SH-SY5Y (cell line): Measurements from ENCODE around the gene PRKRIP1.

Experiments used
- GATA2 ChIP-seq: IDR thresholded peaks from 2 replicates; pipeline ENCODE4 v1.6.1; 2011; ENCODE audit warnings: mild to moderate bottlenecking, low read depth, low read length
- GATA3 ChIP-seq: IDR thresholded peaks from 2 replicates; pipeline ENCODE4 v1.6.1; 2011; ENCODE audit warnings: low read depth, mild to moderate bottlenecking, low read length, moderate library complexity

Gene PRKRIP1

DNA sequence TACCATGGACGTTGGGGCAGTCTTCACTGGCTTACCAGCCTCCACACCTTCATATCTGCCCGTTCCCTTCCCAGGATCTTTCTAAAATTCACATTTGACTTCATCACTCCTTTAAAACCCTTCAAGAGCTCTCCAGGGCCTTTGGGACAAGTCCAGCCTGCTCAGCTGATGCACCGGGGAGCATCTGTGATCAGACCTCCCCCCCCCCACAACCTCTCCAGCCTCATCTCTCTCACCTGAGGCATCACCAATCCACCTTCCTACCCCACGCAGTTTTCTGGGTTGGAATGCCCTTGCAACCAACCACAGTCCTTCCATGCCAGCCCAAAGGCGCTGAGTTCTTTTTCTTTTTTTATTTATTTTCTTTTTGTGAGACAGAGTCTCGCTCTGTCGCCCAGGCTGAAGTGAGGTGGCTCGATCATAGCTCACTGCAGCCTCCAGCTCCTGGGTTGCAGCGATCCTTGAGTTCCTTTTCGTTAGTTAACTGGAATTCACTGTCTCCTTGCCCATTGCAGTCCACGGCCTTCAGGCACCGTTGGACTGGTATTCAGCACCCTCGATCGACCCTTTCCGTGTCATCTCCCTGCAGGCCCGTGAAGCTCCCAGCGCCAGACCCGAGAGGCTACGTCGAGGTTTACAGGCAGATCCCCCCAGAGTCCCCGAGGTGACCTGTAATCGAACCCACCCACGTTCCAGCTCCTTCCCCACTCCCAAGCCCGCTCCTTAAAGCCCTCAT is 67.8 kb downstream of the PRKRIP1 start:
- TF ChIP-seq GATA3 (no peak), GATA2 (no peak)

- TF ChIP-seq GATA3 (no peak), GATA2 (0 out of 2 replicates have a peak, but pooled peaks have one; percentile 19)
Measured at GRCh38 chr7:102464577-102465280, 68.6 kb downstream of the PRKRIP1 start, which contains the start of the genes ALKBH4 and LRWD1. Gene ALKBH4, minus strand, starts transcription at chr7:102464863. Its CDS starts 27 bp downstream, at chr7:102464836. Gene LRWD1, plus strand, starts transcription at chr7:102464984. Its CDS starts 97 bp downstream, at chr7:102465081.

GRCh38 chr7:102466097-102466496 is 69.9 kb downstream of the PRKRIP1 start:
- TF ChIP-seq GATA2 = no peak
- TF ChIP-seq GATA3 = no peak

GRCh38 chr7:102467581-102468477 is 71.7 kb downstream of the PRKRIP1 start:
- TF ChIP-seq GATA3 = no peak
- no peak for TF ChIP-seq GATA2

DNA sequence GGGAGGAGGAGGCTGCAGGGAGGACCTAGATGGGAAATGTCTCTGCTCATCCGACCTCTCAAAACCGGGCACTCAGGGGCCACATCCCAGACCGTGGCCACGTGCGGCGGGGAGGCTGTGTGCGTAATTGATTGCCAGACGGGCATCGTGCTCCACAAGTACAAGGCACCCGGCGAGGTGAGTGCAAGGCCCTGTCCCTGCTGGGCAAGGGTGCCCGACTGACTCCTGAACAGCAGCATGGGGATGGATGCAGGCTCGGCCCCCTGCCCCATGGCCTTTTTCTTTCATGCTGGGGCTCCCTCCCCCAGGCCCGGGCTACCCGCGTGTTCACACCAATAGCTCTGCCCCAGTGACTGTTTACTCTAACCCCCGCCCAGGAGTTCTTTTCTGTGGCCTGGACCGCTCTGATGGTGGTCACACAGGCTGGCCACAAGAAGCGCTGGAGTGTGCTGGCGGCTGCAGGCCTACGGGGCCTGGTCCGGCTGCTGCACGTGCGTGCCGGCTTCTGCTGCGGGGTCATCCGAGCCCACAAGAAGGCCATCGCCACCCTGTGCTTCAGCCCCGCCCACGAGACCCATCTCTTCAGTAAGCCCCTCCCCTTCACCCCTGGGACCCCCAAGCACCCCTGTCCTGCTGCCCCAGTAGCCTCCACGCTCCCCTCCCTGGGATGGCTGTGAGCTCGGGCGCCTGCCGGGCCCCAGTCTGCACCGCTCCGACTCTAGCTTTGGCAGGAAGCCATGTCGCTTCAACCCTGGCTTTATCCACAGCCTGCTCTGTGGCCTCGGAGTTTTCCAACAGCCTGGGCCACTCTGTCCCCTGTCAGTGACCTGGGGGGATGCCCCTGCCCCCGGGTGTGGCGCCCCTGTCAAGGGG is 72.6 kb downstream of the PRKRIP1 start:
- TF ChIP-seq GATA2 (no peak), GATA3 (no peak)

DNA sequence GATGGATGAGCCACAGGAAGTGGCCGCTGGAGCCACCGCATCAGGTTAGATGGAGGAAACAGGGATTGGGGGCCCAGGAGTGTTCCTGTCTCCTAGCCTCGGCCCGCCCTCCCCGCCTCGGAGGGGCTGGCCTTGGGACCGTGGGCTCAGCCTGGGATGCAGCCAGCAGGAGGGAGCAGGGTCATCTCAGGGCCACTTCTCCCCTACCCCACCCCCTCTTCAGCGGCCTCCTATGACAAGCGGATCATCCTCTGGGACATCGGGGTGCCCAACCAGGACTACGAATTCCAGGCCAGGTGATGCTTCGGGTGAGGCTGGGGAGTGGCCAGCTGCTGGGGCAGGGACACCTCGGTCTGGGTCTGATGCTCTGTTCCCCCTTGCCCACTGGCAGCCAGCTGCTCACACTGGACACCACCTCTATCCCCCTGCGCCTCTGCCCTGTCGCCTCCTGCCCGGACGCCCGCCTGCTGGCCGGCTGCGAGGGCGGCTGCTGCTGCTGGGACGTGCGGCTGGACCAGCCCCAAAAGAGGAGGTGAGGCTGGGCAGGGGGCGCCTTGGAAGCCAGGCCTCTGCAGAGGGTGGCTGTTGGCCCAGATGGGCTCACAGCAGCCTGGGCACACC is 73.3 kb downstream of the PRKRIP1 start:
- TF ChIP-seq GATA3 = no peak
- no peak for TF ChIP-seq GATA2

GRCh38 chr7:102469972-102470825 is 74.0 kb downstream of the PRKRIP1 start:
- TF ChIP-seq GATA3 (no peak), GATA2 (no peak)

DNA sequence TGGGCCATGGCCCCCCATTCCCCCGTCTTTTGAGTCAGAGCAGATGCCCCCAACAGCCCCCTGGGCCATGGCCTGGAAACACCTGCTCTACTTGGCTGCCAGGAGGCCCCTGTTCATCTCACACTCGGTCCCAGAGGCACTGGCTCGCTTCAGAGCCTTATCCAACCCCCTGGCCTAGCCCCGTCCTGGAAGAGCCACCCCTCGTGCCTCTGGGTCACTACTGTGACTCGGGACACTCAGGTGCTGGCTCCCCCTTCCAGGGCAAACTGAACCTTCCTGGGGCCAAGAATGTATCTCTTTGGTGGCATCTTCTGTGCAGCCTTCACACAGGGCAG is 75.6 kb downstream of the PRKRIP1 start:
- TF ChIP-seq GATA3 = no peak
- no peak for TF ChIP-seq GATA2

- TF ChIP-seq GATA2 = no peak
- no peak for TF ChIP-seq GATA3
Measured at GRCh38 chr7:102472126-102473041, 76.2 kb downstream of the PRKRIP1 start.

DNA sequence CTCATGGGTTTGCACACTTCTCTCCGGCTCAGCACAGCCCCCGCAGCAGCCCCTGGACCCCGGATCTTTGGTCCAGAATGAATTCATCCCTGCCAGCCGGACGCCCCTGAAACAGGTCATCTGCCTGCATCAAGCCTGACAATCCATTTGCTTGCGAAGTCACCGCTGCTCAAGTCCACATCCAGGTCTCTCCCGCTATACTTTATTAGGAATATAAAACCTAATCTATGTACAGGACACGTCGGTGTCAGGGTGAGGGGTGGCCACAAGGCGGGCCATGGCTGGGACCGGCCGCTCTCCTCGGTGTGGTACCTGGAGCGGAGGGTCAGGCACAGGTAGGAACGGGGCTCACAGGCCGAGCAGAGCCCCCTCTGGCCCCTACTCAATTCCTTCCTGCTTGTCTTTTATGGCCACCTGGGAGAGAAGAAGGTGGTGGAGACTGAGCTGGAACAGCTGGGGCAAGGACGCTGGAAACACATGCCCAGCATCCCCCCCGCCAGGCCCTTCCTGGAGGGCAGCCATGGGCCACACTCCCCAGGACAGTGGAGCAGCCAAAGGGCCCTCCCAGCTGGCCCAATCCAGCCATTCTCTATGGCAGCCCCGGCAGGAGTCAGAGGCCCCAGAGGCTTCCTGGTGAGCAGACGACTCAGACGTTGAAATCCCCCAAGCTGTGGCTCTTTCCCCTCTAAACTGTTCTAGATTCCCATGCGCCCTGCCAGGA is 77.3 kb downstream of the PRKRIP1 start:
- TF ChIP-seq GATA2 (no peak), GATA3 (no peak)
